HFF-Myc (cell line): ENCODE measurements around the gene IL31RA.
"Not testable (repeated sequence)": the region's sequence is repeated elsewhere in the genome, so short reads cannot be mapped to it uniquely, and the experiment has no call there.

Experiments
- DNase-seq: peaks from one replicate; pipeline ENCODE4 v3.0.0-alpha.2; 2011; ENCODE audit warnings: low read depth; ENCODE audit errors: extremely low read depth
- H3K4me3 ChIP-seq: replicated peaks from 2 replicates; pipeline ENCODE4 v1.5.1; 2011; ENCODE audit warnings: low read depth, mild to moderate bottlenecking, control low read depth, low read length
- TF ChIP-seq, protein P1 (sequence below): IDR thresholded peaks from 2 replicates; pipeline ENCODE4 v1.5.1; 2012; ENCODE audit warnings: mild to moderate bottlenecking, low read depth, low read length, control low read depth; ENCODE audit errors: missing control alignments

Gene IL31RA

DNA sequence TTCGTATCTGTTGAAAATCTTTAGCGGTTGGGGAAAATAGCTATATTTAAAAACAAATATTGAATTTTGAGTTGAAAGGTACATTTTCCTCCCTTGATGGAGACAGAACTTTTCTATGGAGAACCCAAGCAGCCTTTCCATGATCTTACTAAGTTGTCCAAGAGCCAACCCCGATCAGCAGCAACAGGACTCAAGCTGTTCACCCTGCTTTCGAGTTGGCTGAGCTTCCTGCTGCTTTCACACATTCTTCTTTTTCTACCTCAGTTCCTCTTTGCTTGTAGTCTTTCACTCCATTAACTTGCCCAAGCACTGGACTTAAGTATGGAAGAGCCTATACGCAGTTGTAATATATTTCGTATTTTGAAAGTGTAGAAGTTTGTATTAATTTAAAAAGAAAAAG lies 84.2 kb downstream of the IL31RA start:
- DNase-seq: no peak

DNA sequence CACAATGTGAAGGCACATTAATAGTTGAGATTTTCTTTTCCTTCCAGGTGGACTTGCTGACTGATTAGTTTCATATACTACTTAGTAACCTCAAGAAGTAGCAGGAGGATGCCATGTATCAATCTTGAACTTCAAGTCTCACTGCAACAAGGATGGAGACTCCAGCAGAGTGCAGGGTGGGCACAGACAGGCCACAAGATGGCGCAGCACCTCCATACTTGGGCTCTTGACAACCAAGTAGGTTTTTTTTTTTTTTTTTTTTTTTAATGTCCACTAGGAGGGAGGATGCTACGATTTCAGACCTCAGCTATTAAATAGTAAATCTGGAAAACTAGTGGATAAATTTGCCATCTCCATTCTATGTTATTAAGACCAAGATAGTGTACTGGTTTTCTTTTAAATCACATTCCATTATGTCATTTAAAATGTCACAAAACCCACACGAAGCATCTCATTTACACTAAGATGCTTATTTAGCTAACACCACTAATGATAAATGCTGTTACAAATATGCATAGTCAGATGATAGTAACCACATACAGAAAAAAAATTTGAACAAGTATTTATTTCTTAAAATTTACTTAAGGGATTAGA lies 85.0 kb downstream of the IL31RA start:
- TF ChIP-seq, protein P1, sequence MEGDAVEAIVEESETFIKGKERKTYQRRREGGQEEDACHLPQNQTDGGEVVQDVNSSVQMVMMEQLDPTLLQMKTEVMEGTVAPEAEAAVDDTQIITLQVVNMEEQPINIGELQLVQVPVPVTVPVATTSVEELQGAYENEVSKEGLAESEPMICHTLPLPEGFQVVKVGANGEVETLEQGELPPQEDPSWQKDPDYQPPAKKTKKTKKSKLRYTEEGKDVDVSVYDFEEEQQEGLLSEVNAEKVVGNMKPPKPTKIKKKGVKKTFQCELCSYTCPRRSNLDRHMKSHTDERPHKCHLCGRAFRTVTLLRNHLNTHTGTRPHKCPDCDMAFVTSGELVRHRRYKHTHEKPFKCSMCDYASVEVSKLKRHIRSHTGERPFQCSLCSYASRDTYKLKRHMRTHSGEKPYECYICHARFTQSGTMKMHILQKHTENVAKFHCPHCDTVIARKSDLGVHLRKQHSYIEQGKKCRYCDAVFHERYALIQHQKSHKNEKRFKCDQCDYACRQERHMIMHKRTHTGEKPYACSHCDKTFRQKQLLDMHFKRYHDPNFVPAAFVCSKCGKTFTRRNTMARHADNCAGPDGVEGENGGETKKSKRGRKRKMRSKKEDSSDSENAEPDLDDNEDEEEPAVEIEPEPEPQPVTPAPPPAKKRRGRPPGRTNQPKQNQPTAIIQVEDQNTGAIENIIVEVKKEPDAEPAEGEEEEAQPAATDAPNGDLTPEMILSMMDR: peak; percentile 98
- peak; percentile 57 for DNase-seq
- no peak overlapping the region for H3K4me3 ChIP-seq

More for the DNA sequence above, 84.2 kb downstream of the IL31RA start:
- H3K4me3 ChIP-seq: no peak overlapping the region
- TF ChIP-seq, protein P1: no peak

DNA sequence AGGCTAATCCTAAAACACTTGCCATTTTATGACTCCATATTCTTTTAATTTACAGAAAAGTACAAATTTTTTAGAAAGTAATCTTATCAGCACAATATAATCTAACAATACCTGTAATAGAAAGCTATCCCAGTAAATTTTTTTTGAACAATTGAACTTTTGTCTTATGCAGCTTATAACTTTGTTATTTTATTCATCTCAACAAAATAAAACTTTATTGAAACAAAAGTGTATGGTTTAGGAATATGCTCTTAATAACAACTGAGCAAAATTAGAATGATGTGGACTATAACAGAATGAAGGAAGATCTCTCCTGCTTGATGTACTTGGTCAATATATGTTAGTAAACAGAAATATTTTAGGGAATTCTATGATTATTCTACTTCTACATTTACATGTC lies 86.4 kb downstream of the IL31RA start:
- DNase-seq, H3K4me3 ChIP-seq: not testable (repeated sequence)

DNA sequence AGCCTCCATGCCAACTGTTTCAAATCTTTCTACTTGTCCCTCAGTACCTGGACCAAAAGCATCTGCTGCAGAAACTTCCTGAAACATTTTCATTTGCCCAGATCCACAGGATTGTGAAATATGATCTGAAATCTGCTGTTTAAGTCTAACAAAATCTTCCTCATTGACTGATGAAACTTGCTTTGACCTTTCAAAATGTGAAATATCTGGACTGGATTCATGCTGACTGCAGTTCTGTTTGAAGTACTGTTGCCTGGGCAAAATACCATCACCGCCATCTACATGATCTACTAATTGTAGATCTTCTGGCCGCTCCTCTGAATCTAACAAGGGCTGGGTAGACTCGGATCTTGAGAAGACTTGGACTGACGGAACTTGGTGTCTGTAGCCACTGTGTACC lies 90.0 kb downstream of the IL31RA start:
- H3K4me3 ChIP-seq, DNase-seq: not testable (repeated sequence)

DNA sequence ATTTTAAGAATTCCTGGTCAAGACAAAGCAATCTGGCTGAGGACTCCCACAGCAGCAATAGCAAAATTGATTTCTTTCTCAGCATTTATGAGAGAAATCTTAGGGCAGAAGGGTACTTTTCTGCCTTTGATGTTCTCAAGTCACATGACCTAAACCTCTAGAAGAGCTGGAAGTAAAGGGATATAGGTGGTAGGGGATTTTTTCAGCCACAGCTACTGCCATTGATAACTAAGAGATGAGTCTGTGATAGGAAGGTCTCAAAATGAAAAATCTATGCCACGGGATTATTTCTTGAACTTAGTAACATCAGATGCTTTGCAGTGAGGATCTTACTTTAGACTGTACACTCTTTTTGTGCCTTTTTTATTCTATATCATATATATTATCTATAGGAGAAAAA lies 108.1 kb downstream of the IL31RA start:
- DNase-seq: no peak
- TF ChIP-seq, protein P1: no peak
- H3K4me3 ChIP-seq: no peak overlapping the region

- TF ChIP-seq, protein P1: no peak
- no peak for DNase-seq
- no peak overlapping the region for H3K4me3 ChIP-seq
Observed at GRCh38 chr5:55960779-55961178, 109.6 kb downstream of the IL31RA start.

DNA sequence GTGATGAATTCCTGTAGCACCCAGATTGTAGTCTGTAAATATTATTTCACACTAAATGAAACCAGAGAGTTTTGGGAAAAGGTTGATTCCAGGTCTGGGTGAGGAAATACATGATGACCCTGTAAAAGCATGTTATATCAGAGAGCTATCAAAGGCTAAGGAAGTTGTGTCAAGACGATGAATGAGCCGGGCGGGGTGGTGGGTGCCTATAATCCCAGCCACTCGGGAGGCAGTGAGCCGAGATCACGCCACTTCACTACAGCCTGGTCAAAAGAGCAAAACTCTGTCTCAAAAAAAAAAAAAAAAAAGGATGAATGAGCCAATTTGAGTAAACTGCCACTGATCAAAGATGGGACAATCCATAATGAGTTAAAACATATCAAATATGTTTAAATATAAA lies 114.4 kb downstream of the IL31RA start:
- no peak for DNase-seq
- no peak overlapping the region for H3K4me3 ChIP-seq
- TF ChIP-seq, protein P1: no peak

GRCh38 chr5:55966284-55966683 lies 115.1 kb downstream of the IL31RA start:
- H3K4me3 ChIP-seq: no peak overlapping the region
- DNase-seq: no peak
- TF ChIP-seq, protein P1: no peak
